Mucosa of gallbladder (tissue), 1 donor: Measurements from ENCODE around the gene MANEA. TPM values are rescaled to one million over a fixed set of nuclear protein-coding genes. Genes with fewer than 3 reads are reported as not detected.
A peak's percentile ranks its signal among the peaks of the same experiment; 100 is the strongest.
"Not testable (repeated sequence)": the region's sequence is repeated elsewhere in the genome, so short reads cannot be mapped to it uniquely, and the experiment has no call there.

ENCODE experiments used
- DNase-seq: peaks from one replicate; pipeline ENCODE4 v3.0.0-alpha.2; 2020; ENCODE audit warnings: low spot score
- total RNA-seq: library from RNA; stranded (reverse); gene quantifications from one replicate; pipeline ENCODE4 v1.2.1, GENCODE V29; 2021
- donor health status: DM: no; HTN: no; CAD: no.

MANEA gene
- total RNA-seq, 1 donor from 2014 or later: 14.6 TPM

GRCh38 chr6:95584226-95584625 lies 6.9 kb downstream of the MANEA start:
- not testable (repeated sequence) for DNase-seq

GRCh38 chr6:95587989-95588388 lies 10.7 kb downstream of the MANEA start:
- DNase-seq: no peak

- DNase-seq: no peak
Measured at GRCh38 chr6:95589067-95589466, 11.7 kb downstream of the MANEA start.

GRCh38 chr6:95589826-95590570 lies 12.7 kb downstream of the MANEA start:
- no peak for DNase-seq

GRCh38 chr6:95593025-95593424 lies 15.7 kb downstream of the MANEA start:
- DNase-seq: peak; percentile 79

GRCh38 chr6:95596021-95596420 lies 18.7 kb downstream of the MANEA start:
- no peak for DNase-seq

- no peak for DNase-seq
Measured at GRCh38 chr6:95599706-95600105, 22.4 kb downstream of the MANEA start.

- DNase-seq: no peak
Measured at GRCh38 chr6:95601133-95601532, 23.8 kb downstream of the MANEA start.

GRCh38 chr6:95614094-95614493 lies 36.8 kb downstream of the MANEA start:
- DNase-seq: no peak

- DNase-seq: no peak
Measured at GRCh38 chr6:95629551-95629950, 52.2 kb downstream of the MANEA start.

GRCh38 chr6:95636552-95637431 lies 59.5 kb downstream of the MANEA start:
- DNase-seq: no peak

- no peak for DNase-seq
Measured at GRCh38 chr6:95648636-95649035, 71.3 kb downstream of the MANEA start.

GRCh38 chr6:95649451-95649850 lies 72.1 kb downstream of the MANEA start:
- DNase-seq: no peak

GRCh38 chr6:95654176-95654575 lies 76.8 kb downstream of the MANEA start:
- DNase-seq: no peak

- DNase-seq: no peak
Measured at GRCh38 chr6:95658886-95659285, 81.6 kb downstream of the MANEA start.
